Stimulated activated CD4-positive, alpha-beta T cell treated with anti-CD3 and anti-CD28 coated beads, Interleukin-12 subunit alpha, Interleukin-12 subunit beta, amount 100 ng/mL, for 4 hours (primary cell): ENCODE results near the gene BANK1.

Experiments
- DNase-seq: peaks from one replicate; pipeline ENCODE4 v3.0.0-alpha.2; 2020

Gene BANK1

GRCh38 chr4:101910786-101911373 is 120.3 kb downstream of the BANK1 start:
- no peak for DNase-seq

GRCh38 chr4:101911616-101912015 is 121.1 kb downstream of the BANK1 start:
- DNase-seq: no peak

GRCh38 chr4:101914761-101915160 is 124.2 kb downstream of the BANK1 start:
- no peak for DNase-seq

- DNase-seq: no peak
Measured at GRCh38 chr4:101919373-101919977, 128.9 kb downstream of the BANK1 start.

- no peak for DNase-seq
Measured at GRCh38 chr4:101921370-101921769, 130.8 kb downstream of the BANK1 start.

GRCh38 chr4:101931619-101932018 is 141.1 kb downstream of the BANK1 start:
- no peak for DNase-seq

- no peak for DNase-seq
Measured at GRCh38 chr4:101933855-101934254, 143.3 kb downstream of the BANK1 start.

GRCh38 chr4:101938836-101939235 is 148.3 kb downstream of the BANK1 start:
- DNase-seq: no peak

GRCh38 chr4:101941816-101942358 is 151.4 kb downstream of the BANK1 start:
- no peak for DNase-seq

- DNase-seq: no peak
Measured at GRCh38 chr4:101942891-101943290, 152.4 kb downstream of the BANK1 start.

- DNase-seq: no peak
Measured at GRCh38 chr4:101944649-101945048, 154.1 kb downstream of the BANK1 start.

GRCh38 chr4:101948055-101948454 is 157.5 kb downstream of the BANK1 start:
- no peak for DNase-seq

- DNase-seq: no peak
Measured at GRCh38 chr4:101948951-101949350, 158.4 kb downstream of the BANK1 start.

GRCh38 chr4:101950258-101950979 is 159.9 kb downstream of the BANK1 start:
- no peak for DNase-seq

- no peak for DNase-seq
Measured at GRCh38 chr4:101952985-101953384, 162.5 kb downstream of the BANK1 start.

- no peak for DNase-seq
Measured at GRCh38 chr4:101953949-101954348, 163.4 kb downstream of the BANK1 start.

- DNase-seq: no peak
Measured at GRCh38 chr4:101954351-101954750, 163.8 kb downstream of the BANK1 start.

GRCh38 chr4:101954975-101955678 is 164.6 kb downstream of the BANK1 start:
- no peak for DNase-seq

GRCh38 chr4:101956068-101956825 is 165.7 kb downstream of the BANK1 start:
- DNase-seq: no peak

- no peak for DNase-seq
Measured at GRCh38 chr4:101958547-101958946, 168.0 kb downstream of the BANK1 start.

- no peak for DNase-seq
Measured at GRCh38 chr4:101960431-101960830, 169.9 kb downstream of the BANK1 start.

GRCh38 chr4:101961144-101961543 is 170.6 kb downstream of the BANK1 start:
- no peak for DNase-seq
